Bronchial epithelial cell (primary cell): ENCODE results near the gene FASTK. TPM values are rescaled to one million over a fixed set of nuclear protein-coding genes. Genes with fewer than 3 reads are reported as not detected.

Experiments used
- DNase-seq: peaks from one replicate; pipeline ENCODE4 v3.0.0-alpha.2; 2010; ENCODE audit warnings: low read depth
- FAIRE-seq: peaks from 2 replicates; lab custom pipeline; 2011; peaks lifted over from hg19 to GRCh38; lab: Jason Lieb, UNC
- H3K27me3 ChIP-seq: 2 replicates; pipeline ENCODE4 v1.5.1; 2011; ENCODE audit warnings: low read length; ENCODE audit not compliant: control insufficient read depth, insufficient read depth
- H3K36me3 ChIP-seq: 2 replicates; pipeline ENCODE4 v1.5.1; 2011; ENCODE audit warnings: low read length; ENCODE audit not compliant: control insufficient read depth, insufficient read depth
- H3K4me3 ChIP-seq: 2 replicates; pipeline ENCODE4 v1.5.1; 2011; ENCODE audit warnings: mild to moderate bottlenecking, low read depth, low read length, control low read depth
- CTCF ChIP-seq: IDR thresholded peaks from 2 replicates; pipeline ENCODE4 v1.5.1; 2011; ENCODE audit warnings: mild to moderate bottlenecking, moderate library complexity, low read length, control low read depth, inconsistent platforms; ENCODE audit not compliant: insufficient read depth, severe bottlenecking
- total RNA-seq: library from RNA; depleted of rRNA; stranded (reverse); fragments of >200 nt; gene quantifications from 2 replicates; pipeline ENCODE4 v1.2.1, GENCODE V29; 2014

FASTK gene
- total RNA-seq, 1 donor from 2014 or later: 51.6 TPM

GRCh38 chr7:151035902-151036301 lies 44.7 kb downstream of the FASTK start:
- no peaks in the 10 kb centered on the region for H3K27me3 ChIP-seq
- no peak overlapping the region for H3K4me3 ChIP-seq
- no peak for FAIRE-seq
- H3K36me3 ChIP-seq: peaks cover 19% of the 10 kb centered on the region
- TF ChIP-seq CTCF: no peak
- no peak for DNase-seq

GRCh38 chr7:151035026-151035717 lies 45.4 kb downstream of the FASTK start:
- Histone ChIP-seq H3K4me3 (no peak overlapping the region), H3K27me3 (no peaks in the 10 kb centered on the region), H3K36me3 (peaks cover 19% of the 10 kb centered on the region)
- TF ChIP-seq CTCF: no peak
- FAIRE-seq: no peak
- no peak for DNase-seq

- Histone ChIP-seq H3K36me3 (peaks cover 19% of the 10 kb centered on the region), H3K4me3 (no peak overlapping the region), H3K27me3 (no peaks in the 10 kb centered on the region)
- FAIRE-seq: no peak
- no peak for DNase-seq
- TF ChIP-seq CTCF: no peak
Measured at GRCh38 chr7:151034312-151035025, 46.1 kb downstream of the FASTK start.

GRCh38 chr7:151033864-151034249 lies 46.8 kb downstream of the FASTK start:
- no peak overlapping the region for H3K4me3 ChIP-seq
- no peak for DNase-seq
- no peak for TF ChIP-seq CTCF
- H3K36me3 ChIP-seq: peaks cover 19% of the 10 kb centered on the region
- no peaks in the 10 kb centered on the region for H3K27me3 ChIP-seq
- FAIRE-seq: no peak

GRCh38 chr7:151032936-151033863 lies 47.4 kb downstream of the FASTK start:
- FAIRE-seq (no peak), DNase-seq (no peak)
- TF ChIP-seq CTCF: peak; percentile 18
- H3K36me3 ChIP-seq: peaks cover 19% of the 10 kb centered on the region
- no peak overlapping the region for H3K4me3 ChIP-seq
- no peaks in the 10 kb centered on the region for H3K27me3 ChIP-seq
